CD4-positive, alpha-beta T cell (primary cell): ENCODE results near the gene SYCP2L. TPM values are rescaled to one million over a fixed set of nuclear protein-coding genes. Genes with fewer than 3 reads are reported as not detected.

Experiments
- ATAC-seq: fragments of 200-7000 bp; cut with Tn5 transposase; one replicate; pipeline ENCODE4 v1.10.0; 2022; ENCODE audit warnings: mild to moderate bottlenecking; ENCODE audit not compliant: poor library complexity
- CTCF ChIA-PET: fragments of 350-600 bp; sonication (Branson Sonifier 250); formaldehyde crosslinking; loops from one replicate; lab custom pipeline; 2021; ENCODE audit warnings: antibody characterized with exemption, inconsistent platforms; lab: Charles Lee
- POLR2A ChIA-PET: fragments of 350-600 bp; sonication (Branson Sonifier 250); formaldehyde crosslinking; loops from one replicate; lab custom pipeline; 2021; ENCODE audit warnings: antibody characterized with exemption, inconsistent platforms; lab: Charles Lee
- DNase-seq, 14 experiments: peaks; one replicate each; pipeline ENCODE4 v3.0.0-alpha.2; 2013 to 2020; ENCODE audit warnings: mixed read lengths in 2 of 14
- H3K27ac ChIP-seq, 2 donors: one replicate each; pipeline versions ENCODE4 v1.5.1 to v1.7.0; 2013; ENCODE audit warnings: low read length in 2 of 2, low read depth in 1 of 2, mild to moderate bottlenecking in 1 of 2
- H3K27me3 ChIP-seq, 2 experiments: 1 replicate in 1 of 2; 2 replicates in 1 of 2; pipeline versions ENCODE4 v1.6.1 to v1.7.0; 2013; ENCODE audit warnings: low read length in 2 of 2, control low read depth in 1 of 2, mild to moderate bottlenecking in 1 of 2, moderate library complexity in 1 of 2; ENCODE audit not compliant: insufficient read depth in 2 of 2, control insufficient read depth in 1 of 2
- H3K36me3 ChIP-seq: one replicate; pipeline ENCODE4 v1.6.1; 2013; ENCODE audit warnings: low read length, control low read depth; ENCODE audit not compliant: insufficient read depth
- H3K4me1 ChIP-seq: one replicate; pipeline ENCODE4 v1.6.1; 2013; ENCODE audit warnings: low read length, control low read depth; ENCODE audit not compliant: insufficient read depth
- H3K4me3 ChIP-seq: one replicate; pipeline ENCODE4 v1.5.1; 2013; ENCODE audit warnings: mild to moderate bottlenecking, low read length, moderate library complexity
- H3K9me3 ChIP-seq, 2 experiments: 1 replicate in 1 of 2; 2 replicates in 1 of 2; pipeline versions ENCODE4 v1.6.1 to v1.7.0; 2013; ENCODE audit warnings: low read length in 2 of 2, mild to moderate bottlenecking in 2 of 2, control low read depth in 1 of 2, moderate library complexity in 1 of 2; ENCODE audit not compliant: control insufficient read depth in 1 of 2, insufficient read depth in 1 of 2
- H3K27ac Mint-ChIP-seq: one replicate; pipeline ENCODE4 v1.8.0; 2020; ENCODE audit warnings: mixed read lengths
- H3K27me3 Mint-ChIP-seq: one replicate; pipeline ENCODE4 v1.8.0; 2021; ENCODE audit warnings: mixed read lengths
- H3K36me3 Mint-ChIP-seq: one replicate; pipeline ENCODE4 v1.8.0; 2021; ENCODE audit warnings: low read depth, mixed read lengths
- H3K4me1 Mint-ChIP-seq: one replicate; pipeline ENCODE4 v1.8.0; 2021; ENCODE audit warnings: low read depth, mixed read lengths
- H3K4me3 Mint-ChIP-seq: one replicate; pipeline ENCODE4 v1.8.0; 2020; ENCODE audit warnings: mild to moderate bottlenecking, mixed read lengths
- H3K9me3 Mint-ChIP-seq: one replicate; pipeline ENCODE4 v1.8.0; 2020; ENCODE audit warnings: mixed read lengths
- CTCF ChIP-seq: fragments of 200-600 bp; IDR thresholded peaks from one replicate; pipeline ENCODE4 v1.8.0; 2022; ENCODE audit warnings: antibody characterized with exemption, mild to moderate bottlenecking
- intact Hi-C, 2 experiments: fragments of 100-400 bp; cut with DNase I in 1 of 2; cut with micrococcal nuclease in 1 of 2; formaldehyde crosslinking; loops; one replicate each; pipeline versions ENCODE4 v1.15.1 to v1.9.0; 2023 to 2025; cut with DNase I, micrococcal nuclease
- total RNA-seq, 174 experiments: library from RNA in 2 of 174; stranded (reverse) in 2 of 174; gene quantifications; one replicate each; pipeline ENCODE4 v1.2.3 and lab custom pipeline; 2021 to 2026

The SYCP2L gene
- total RNA-seq, 2 experiments from 2014 or later = 0.36 TPM; not detected in 1

- H3K4me1 ChIP-seq = no peaks in the 10 kb centered on the region
- Mint-ChIP-seq H3K9me3 (no peaks in the 10 kb centered on the region), H3K27ac (no peak overlapping the region), H3K4me3 (no peak overlapping the region), H3K36me3 (no peaks in the 10 kb centered on the region), H3K27me3 (peaks cover 16% of the 10 kb centered on the region), H3K4me1 (no peaks in the 10 kb centered on the region)
- peaks cover 3 to 6% of the 10 kb centered on the region in 2 experiments for H3K27me3 ChIP-seq
- ChIA-PET CTCF (no interaction called here), POLR2A (no interaction called here)
- no peak for DNase-seq
- no peak overlapping the region for H3K4me3 ChIP-seq
- intact Hi-C loops = no loop called here
- no peaks in the 10 kb centered on the region for H3K36me3 ChIP-seq
- no peak for ATAC-seq
- TF ChIP-seq CTCF = no peak
- no peaks in the 10 kb centered on the region for H3K9me3 ChIP-seq
- H3K27ac ChIP-seq = no peak overlapping the region
These were observed 59.0 kb downstream of the SYCP2L start for GRCh38 chr6:10945845-10946244.

DNA sequence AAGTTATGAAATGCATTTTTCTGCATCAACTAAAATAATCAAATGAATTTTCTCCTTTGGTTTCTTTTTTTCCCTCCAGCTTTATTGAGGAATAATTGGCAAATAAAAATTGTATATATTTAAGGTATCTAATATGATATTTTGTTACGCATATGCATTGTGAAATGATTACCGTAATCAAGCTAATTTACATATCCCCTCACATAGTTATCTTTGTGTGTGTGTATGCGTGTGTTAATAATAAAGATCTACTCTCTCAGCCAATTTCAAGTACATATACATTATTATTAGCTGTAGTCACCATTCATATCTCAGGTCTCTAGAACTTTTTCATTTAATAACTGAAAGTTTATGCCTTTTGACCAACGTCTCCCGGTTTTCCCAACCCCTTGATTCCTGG is 61.1 kb downstream of the SYCP2L start:
- Mint-ChIP-seq H3K4me3 (no peak overlapping the region), H3K4me1 (no peaks in the 10 kb centered on the region), H3K9me3 (no peaks in the 10 kb centered on the region), H3K27me3 (peaks cover 16% of the 10 kb centered on the region), H3K36me3 (no peaks in the 10 kb centered on the region), H3K27ac (no peak overlapping the region)
- H3K36me3 ChIP-seq = no peaks in the 10 kb centered on the region
- ATAC-seq = no peak
- no peak overlapping the region for H3K4me3 ChIP-seq
- no peaks in the 10 kb centered on the region for H3K9me3 ChIP-seq
- no peak for DNase-seq
- CTCF ChIA-PET = no interaction called here
- H3K27ac ChIP-seq = no peak overlapping the region
- TF ChIP-seq CTCF = no peak
- H3K27me3 ChIP-seq = peaks cover 10 to 17% of the 10 kb centered on the region in 2 experiments
- no peaks in the 10 kb centered on the region for H3K4me1 ChIP-seq
- POLR2A ChIA-PET = no interaction called here
- intact Hi-C loops = no loop called here

DNA sequence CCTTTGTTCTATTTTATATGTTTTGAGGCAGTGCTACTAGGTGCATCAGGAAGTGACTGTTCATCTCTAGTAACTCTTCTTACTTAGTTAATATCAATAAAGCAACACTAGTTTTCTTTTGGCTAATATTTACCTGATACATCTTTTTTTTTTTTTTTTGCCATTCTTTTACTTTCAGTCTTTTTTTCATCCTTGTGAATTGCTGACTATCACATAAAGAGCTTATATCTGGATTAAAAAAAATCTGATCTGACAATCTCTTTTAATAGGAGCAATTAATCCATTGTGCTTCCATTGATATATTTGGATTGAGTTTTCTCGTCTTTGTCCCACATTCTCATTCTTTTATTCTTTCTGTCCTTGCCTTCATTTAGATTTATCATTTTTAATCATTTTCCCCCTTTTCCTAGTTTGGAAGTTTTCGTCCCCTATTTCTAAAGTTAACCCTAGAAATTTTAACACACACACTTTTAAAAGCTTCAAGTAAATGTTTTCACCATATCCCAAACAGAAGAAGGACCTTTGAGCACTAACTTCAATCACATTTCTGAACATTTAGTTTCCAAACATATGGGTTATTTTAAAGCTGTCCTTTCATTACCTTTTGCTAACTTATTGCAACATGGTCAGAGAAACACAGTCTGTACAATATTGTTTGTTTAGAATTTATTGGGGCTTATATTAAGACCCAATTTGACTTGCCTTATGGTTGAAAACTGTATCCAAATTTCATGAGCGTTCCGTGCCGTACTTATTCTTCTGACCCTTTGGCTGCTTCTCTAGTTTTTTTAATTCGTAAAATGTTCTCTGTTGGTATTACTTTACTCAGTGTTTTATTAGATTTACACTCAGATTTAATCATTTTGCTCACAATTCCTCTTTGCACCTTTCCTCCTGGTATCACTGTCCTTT is 63.0 kb downstream of the SYCP2L start:
- Histone ChIP-seq H3K27ac (no peak overlapping the region), H3K4me1 (no peaks in the 10 kb centered on the region), H3K27me3 (peaks cover 10 to 21% of the 10 kb centered on the region in 2 experiments), H3K36me3 (no peaks in the 10 kb centered on the region), H3K4me3 (no peak overlapping the region), H3K9me3 (no peaks in the 10 kb centered on the region)
- CTCF ChIA-PET = no interaction called here
- Mint-ChIP-seq H3K27ac (no peak overlapping the region), H3K9me3 (no peaks in the 10 kb centered on the region), H3K27me3 (peaks cover 23% of the 10 kb centered on the region), H3K36me3 (no peaks in the 10 kb centered on the region), H3K4me1 (no peaks in the 10 kb centered on the region), H3K4me3 (no peak overlapping the region)
- intact Hi-C loops = loop anchor here (10.0 kb wide), 1 partner anchor 545 kb away; no protein-coding TSS in a partner anchor
- no peak for TF ChIP-seq CTCF
- no peak for DNase-seq
- POLR2A ChIA-PET = no interaction called here
- ATAC-seq = no peak
